H1 (cell line): ENCODE results near the gene MYO16. TPM values are rescaled to one million over a fixed set of nuclear protein-coding genes. Genes with fewer than 3 reads are reported as not detected.

ENCODE experiments used
- CTCF ChIA-PET: fragments of 300-600 bp; sonication (Branson Sonifier 250); formaldehyde crosslinking; loops from one replicate; lab custom pipeline; 2021; ENCODE audit not compliant: partially characterized antibody; lab: Charles Lee
- POLR2A ChIA-PET: fragments of 300-600 bp; sonication (Branson Sonifier 250); formaldehyde crosslinking; loops from one replicate; lab custom pipeline; 2021; ENCODE audit warnings: inconsistent platforms; ENCODE audit not compliant: partially characterized antibody; lab: Charles Lee
- DNase-seq, 2 experiments: peaks; one replicate each; pipeline versions ENCODE4 v3.0.0 to v3.0.0-alpha.2; 2010 to 2022; ENCODE audit warnings: low spot score in 2 of 2, low read depth in 1 of 2, mixed read lengths in 1 of 2
- FAIRE-seq: peaks from 2 replicates; lab custom pipeline; 2011; peaks lifted over from hg19 to GRCh38; lab: Jason Lieb, UNC
- H2AFZ ChIP-seq: 2 replicates; pipeline ENCODE4 v1.8.1; 2012; ENCODE audit warnings: low read length, inconsistent platforms
- H2AK5ac ChIP-seq: 2 replicates; pipeline ENCODE4 v1.6.1; 2013; ENCODE audit warnings: low read depth, low read length
- H2BK120ac ChIP-seq: replicated peaks from 2 replicates; pipeline ENCODE3; 2013; ENCODE audit warnings: low read depth, low read length, inconsistent platforms
- H2BK12ac ChIP-seq: 2 replicates; pipeline ENCODE4 v1.6.1; 2013; ENCODE audit warnings: low read depth, low read length
- H2BK15ac ChIP-seq: 2 replicates; pipeline ENCODE4 v1.6.1; 2013; ENCODE audit warnings: low read length
- H2BK20ac ChIP-seq: 2 replicates; pipeline ENCODE4 v1.6.1; 2013; ENCODE audit warnings: low read length
- H2BK5ac ChIP-seq: 2 replicates; pipeline ENCODE4 v1.6.1; 2013; ENCODE audit warnings: low read depth, low read length
- H3K14ac ChIP-seq: 2 replicates; pipeline ENCODE4 v1.6.1; 2013; ENCODE audit warnings: inconsistent platforms; ENCODE audit not compliant: insufficient read length
- H3K18ac ChIP-seq: 2 replicates; pipeline ENCODE4 v1.6.1; 2013; ENCODE audit warnings: low read length; ENCODE audit errors: extremely low read depth
- H3K23ac ChIP-seq: 2 replicates; pipeline ENCODE4 v1.6.1; 2013; ENCODE audit warnings: inconsistent platforms; ENCODE audit not compliant: insufficient read length
- H3K23me2 ChIP-seq: 2 replicates; pipeline ENCODE4 v1.6.1; 2013; ENCODE audit warnings: low read depth, low read length
- H3K27ac ChIP-seq: 2 replicates; pipeline ENCODE4 v1.6.1; 2011; ENCODE audit warnings: low read depth, low read length, inconsistent platforms
- H3K27me3 ChIP-seq, 4 experiments: replicated peaks in 1 of 4; 1 replicate in 1 of 4; 2 replicates in 3 of 4; pipeline versions ENCODE4 v1.6.1 to v1.8.1; 2011 to 2013; ENCODE audit warnings: low read length in 3 of 4, mild to moderate bottlenecking in 3 of 4, inconsistent platforms in 2 of 4, mixed read lengths in 2 of 4, moderate library complexity in 1 of 4; ENCODE audit not compliant: control insufficient read depth in 3 of 4, insufficient read depth in 3 of 4; ENCODE audit errors: extremely low read depth in 1 of 4
- H3K36me3 ChIP-seq, 4 experiments: 2 replicates each; pipeline versions ENCODE4 v1.6.1 to v1.8.1; 2011 to 2013; ENCODE audit warnings: mild to moderate bottlenecking in 4 of 4, low read length in 3 of 4, moderate library complexity in 2 of 4, control low read depth in 1 of 4, inconsistent platforms in 1 of 4; ENCODE audit not compliant: insufficient read depth in 4 of 4, control insufficient read depth in 2 of 4
- H3K4ac ChIP-seq: replicated peaks from 2 replicates; pipeline ENCODE3; 2013; ENCODE audit warnings: low read length, low read depth, mixed read lengths, inconsistent platforms; ENCODE audit not compliant: insufficient read length
- H3K4me1 ChIP-seq, 4 experiments: replicated peaks in 1 of 4; 1 replicate in 1 of 4; 2 replicates in 3 of 4; pipeline versions ENCODE4 v1.6.1 to v1.8.1; 2011 to 2013; ENCODE audit warnings: low read length in 3 of 4, inconsistent platforms in 2 of 4, mixed read lengths in 1 of 4; ENCODE audit not compliant: insufficient read depth in 4 of 4, control insufficient read depth in 3 of 4
- H3K4me2 ChIP-seq, 2 experiments: 2 replicates each; pipeline versions ENCODE4 v1.6.1 to v1.8.1; 2011 to 2013; ENCODE audit warnings: low read depth in 2 of 2, low read length in 2 of 2, control low read depth in 1 of 2, inconsistent platforms in 1 of 2, mild to moderate bottlenecking in 1 of 2; ENCODE audit not compliant: insufficient read depth in 1 of 2
- H3K4me3 ChIP-seq, 4 experiments: fragments of 200-600, 300-600 bp in 1 of 4; sonication (generic), shearing (Covaris generic), sonication (Bioruptor Twin) in 1 of 4; 2 replicates each; pipeline versions ENCODE4 v1.5.1 to v1.8.1; 2011 to 2016; ENCODE audit warnings: low read length in 4 of 4, low read depth in 3 of 4, control low read depth in 2 of 4, inconsistent platforms in 2 of 4, mild to moderate bottlenecking in 2 of 4, mixed read lengths in 1 of 4, moderate library complexity in 1 of 4; ENCODE audit not compliant: insufficient read depth in 2 of 4; ENCODE audit errors: extremely low read depth in 1 of 4
- H3K56ac ChIP-seq: replicated peaks from 2 replicates; pipeline ENCODE3; 2013; ENCODE audit warnings: low read depth, mild to moderate bottlenecking, mixed read lengths, low read length, inconsistent platforms; ENCODE audit not compliant: insufficient read length
- H3K79me1 ChIP-seq: 2 replicates; pipeline ENCODE4 v1.6.1; 2013; ENCODE audit warnings: low read depth, low read length, control low read depth
- H3K79me2 ChIP-seq, 2 experiments: 2 replicates each; pipeline versions ENCODE4 v1.6.1 to v1.8.1; 2012 to 2013; ENCODE audit warnings: low read length in 2 of 2, mild to moderate bottlenecking in 2 of 2, inconsistent platforms in 1 of 2; ENCODE audit not compliant: insufficient read depth in 2 of 2, control insufficient read depth in 1 of 2
- H3K9ac ChIP-seq, 4 experiments: replicated peaks in 1 of 4; 1 replicate in 1 of 4; 2 replicates in 3 of 4; pipeline versions ENCODE4 v1.6.1 to v1.8.1; 2011 to 2013; ENCODE audit warnings: low read depth in 3 of 4, low read length in 3 of 4, control low read depth in 2 of 4, mild to moderate bottlenecking in 2 of 4, moderate library complexity in 2 of 4, inconsistent platforms in 1 of 4; ENCODE audit errors: extremely low read depth in 1 of 4
- H3K9me3 ChIP-seq, 2 experiments: 2 replicates each; pipeline versions ENCODE4 v1.6.1 to v1.8.1; 2012 to 2013; ENCODE audit warnings: mild to moderate bottlenecking in 2 of 2, moderate library complexity in 2 of 2, control low read depth in 1 of 2, inconsistent platforms in 1 of 2, low read depth in 1 of 2, low read length in 1 of 2, mixed read lengths in 1 of 2; ENCODE audit not compliant: insufficient read depth in 2 of 2
- H4K20me1 ChIP-seq, 2 experiments: replicated peaks in 1 of 2; 2 replicates each; pipeline versions ENCODE3 to v1.8.1; 2011 to 2013; ENCODE audit warnings: inconsistent platforms in 2 of 2, low read length in 2 of 2, mild to moderate bottlenecking in 1 of 2; ENCODE audit not compliant: insufficient read depth in 2 of 2, control insufficient read depth in 1 of 2
- H4K5ac ChIP-seq: 2 replicates; pipeline ENCODE4 v1.6.1; 2013; ENCODE audit warnings: low read length, low read depth, mixed read lengths, inconsistent platforms; ENCODE audit not compliant: insufficient read length
- H4K8ac ChIP-seq: 2 replicates; pipeline ENCODE4 v1.8.0; 2013; ENCODE audit warnings: mild to moderate bottlenecking, moderate library complexity, low read length, inconsistent platforms; ENCODE audit not compliant: insufficient read depth; ENCODE audit errors: extremely low read depth
- H4K91ac ChIP-seq: replicated peaks from 2 replicates; pipeline ENCODE3; 2013; ENCODE audit warnings: low read length, mixed read lengths, inconsistent platforms; ENCODE audit not compliant: insufficient read length
- BCL11A ChIP-seq, 2 experiments: IDR thresholded peaks; one replicate each; pipeline ENCODE4 v1.6.1; 2011; ENCODE audit warnings: low read depth in 2 of 2, low read length in 2 of 2, mild to moderate bottlenecking in 2 of 2
- CBX8 ChIP-seq: fragments of 300-800, 300-1000 bp; sonication (generic); IDR thresholded peaks from 2 replicates; pipeline ENCODE4 v1.7.1; 2016; ENCODE audit warnings: low read depth, low read length, borderline replicate concordance
- GABPA ChIP-seq: IDR thresholded peaks from 2 replicates; pipeline ENCODE4 v1.6.1; 2011; ENCODE audit warnings: mild to moderate bottlenecking, low read length, moderate library complexity, borderline replicate concordance; ENCODE audit not compliant: insufficient read depth
- KDM1A ChIP-seq: fragments of 200-600, 300-600 bp; sonication (generic); IDR thresholded peaks from 2 replicates; pipeline ENCODE4 v1.7.1; 2016; ENCODE audit warnings: mild to moderate bottlenecking, low read length, borderline replicate concordance
- KDM4A ChIP-seq: IDR thresholded peaks from one replicate; pipeline ENCODE4 v1.7.1; 2012; ENCODE audit warnings: low read depth, mild to moderate bottlenecking, moderate library complexity, low read length, inconsistent platforms; ENCODE audit not compliant: severe bottlenecking
- RFX5 ChIP-seq: IDR thresholded peaks from 2 replicates; pipeline ENCODE4 v1.6.1; 2011; ENCODE audit warnings: low read depth, low read length, improper control_type of control experiment, borderline replicate concordance
- SIRT6 ChIP-seq: IDR thresholded peaks from one replicate; pipeline ENCODE4 v1.7.1; 2012; ENCODE audit warnings: low read length, inconsistent platforms
- TAF7 ChIP-seq: optimal IDR thresholded peaks from 2 replicates; pipeline ENCODE3; 2011; ENCODE audit warnings: low read depth, mild to moderate bottlenecking, inconsistent platforms, low read length, moderate library complexity, borderline replicate concordance
- WGBS, 2 experiments: shearing (Covaris generic) in 1 of 2; methylation state at CpG; one replicate each; pipeline versions ENCODE4 v1.1.6 to v1.1.7; 2013 to 2015; ENCODE audit warnings: low lambda C conversion rate in 2 of 2, mixed read lengths in 2 of 2, inconsistent platforms in 1 of 2, low coverage in 1 of 2, missing lambda C conversion rate in 1 of 2; ENCODE audit not compliant: insufficient replicate concordance in 2 of 2, insufficient coverage in 1 of 2, insufficient read length in 1 of 2; ENCODE audit errors: extremely low coverage in 1 of 2, missing lambda C conversion rate in 1 of 2; 5-methylcytosine and 5-hydroxymethylcytosine counted together
- polyA plus RNA-seq, 7 experiments: library from polyadenylated mRNA; depleted of rRNA in 3 of 7; stranded (reverse) in 5 of 7; unstranded in 2 of 7; fragments of >200 nt in 5 of 7; fragments of 200-250 nt in 2 of 7; gene quantifications; 1 replicate in 5 of 7; 2 replicates in 1 of 7; 4 replicates in 1 of 7; pipeline versions ENCODE4 v1.2.1 to v1.2.3, GENCODE V29; 2011 to 2013; ENCODE audit warnings: missing spikeins in 2 of 7, mixed read lengths in 2 of 7
- total RNA-seq: library from RNA; stranded (reverse); fragmentation: NEBNext Ultra II Directional; extraction: Animal tissue kit (Norgen Biotek cat#: 25700); gene quantifications from 2 replicates; pipeline ENCODE4 v1.2.1, GENCODE V29; 2021

MYO16 gene
- total and polyA plus RNA-seq, 2 of the 8 experiments (the other 6 are each of a cell fraction or from before 2014, with no cell fraction given) = 0.02 to 0.22 TPM

DNA sequence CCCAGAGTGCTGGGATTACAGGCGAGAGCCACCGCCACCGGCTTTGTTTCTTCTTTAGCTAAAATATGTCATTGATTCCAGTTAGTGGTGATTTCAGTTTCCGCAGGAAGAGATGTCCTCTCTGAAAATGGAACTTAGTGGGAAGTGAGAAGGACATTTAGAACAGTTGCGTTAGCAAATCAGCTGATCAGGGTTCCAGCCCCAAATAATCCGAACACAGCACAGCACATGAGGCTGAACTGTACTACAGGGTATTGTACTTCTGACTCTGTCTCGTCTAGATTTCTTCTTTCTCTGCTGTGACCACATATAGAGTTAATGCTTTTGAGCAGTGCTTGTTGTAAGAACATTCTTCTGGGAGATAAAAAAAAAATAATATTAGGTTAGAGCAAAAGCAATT lies 314.4 kb downstream of the MYO16 start:
- Histone ChIP-seq H3K4me1 (no peaks in the 10 kb centered on the region), H4K8ac (no peak overlapping the region), H4K91ac (no peak overlapping the region), H3K79me1 (no peaks in the 10 kb centered on the region), H3K4me2 (no peak overlapping the region), H2BK120ac (no peak overlapping the region), H3K14ac (no peak overlapping the region), H2AK5ac (no peak overlapping the region), H3K18ac (no peak overlapping the region), H3K23ac (no peak overlapping the region), H2AFZ (no peak overlapping the region), H3K27ac (no peak overlapping the region), H3K27me3 (no peaks in the 10 kb centered on the region), H2BK15ac (no peak overlapping the region), H3K4me3 (no peak overlapping the region), H3K4ac (no peak overlapping the region), H3K23me2 (no peaks in the 10 kb centered on the region), H3K9ac (no peak overlapping the region), H2BK12ac (no peak overlapping the region), H3K9me3 (no peaks in the 10 kb centered on the region), H3K79me2 (no peaks in the 10 kb centered on the region), H2BK20ac (no peak overlapping the region), H3K36me3 (no peaks in the 10 kb centered on the region), H4K20me1 (no peaks in the 10 kb centered on the region), H2BK5ac (no peak overlapping the region), H3K56ac (no peak overlapping the region), H4K5ac (no peak overlapping the region)
- ChIA-PET POLR2A (no interaction called here), CTCF (no interaction called here)
- FAIRE-seq (no peak), DNase-seq (no peak)
- WGBS, 2 experiments = 96% methylated on average over 7 of the region's 7 CpGs; no CpG with 5 or more reads in 1 of the 2 experiments
- TF ChIP-seq SIRT6 (no peak), BCL11A (IDR thresholded peaks at IDR 0.05; ENCODE audit: low read depth in 2 of 2, low read length in 2 of 2) (no peak), TAF7 (no peak), KDM4A (no peak), RFX5 (no peak), KDM1A (no peak), GABPA (no peak), CBX8 (no peak)
